ENCODE measurements around the gene SERINC4.

Gene SERINC4

DNA sequence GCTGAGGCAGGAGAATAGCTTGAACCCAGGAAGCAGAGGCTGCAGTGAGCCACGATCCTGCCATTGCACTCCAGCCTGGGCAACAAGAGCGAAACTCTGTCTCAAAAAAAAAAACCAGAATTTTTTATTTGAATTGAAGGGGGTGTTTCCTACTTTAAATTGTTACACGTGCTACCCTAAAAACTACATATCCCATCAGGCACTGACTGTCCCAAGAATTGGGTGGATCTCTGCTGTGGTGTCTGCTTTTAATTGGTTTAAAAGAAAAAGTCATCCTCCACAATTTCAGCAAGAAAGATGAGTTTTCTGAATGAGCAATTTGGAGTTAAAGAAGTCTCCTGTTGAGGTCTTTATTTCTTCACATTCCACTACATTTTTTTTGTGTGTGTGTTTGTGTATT is 51.6 kb downstream of the SERINC4 start:
- DNase-seq: peak; percentile 26

DNA sequence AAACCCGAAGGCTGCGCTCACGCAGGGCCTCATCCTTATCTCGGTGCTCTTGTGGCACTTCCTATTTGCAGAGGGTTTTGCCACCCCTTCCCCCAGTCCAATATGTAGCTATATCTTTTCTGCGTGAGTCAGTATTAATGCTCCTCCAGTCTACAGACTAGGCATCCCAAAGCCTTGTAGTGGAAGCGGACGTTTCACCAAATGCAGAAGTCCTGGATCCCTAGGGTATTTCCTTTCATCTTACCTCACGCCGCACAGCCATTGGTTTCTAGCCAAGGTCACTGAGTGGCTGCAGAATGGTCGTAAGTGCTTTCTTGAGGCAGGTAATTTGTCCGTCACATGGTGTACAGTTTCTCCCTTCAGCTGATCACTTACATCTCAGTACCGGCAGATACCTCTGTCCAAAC is 53.1 kb downstream of the SERINC4 start:
- peak; percentile 53 for DNase-seq

DNA sequence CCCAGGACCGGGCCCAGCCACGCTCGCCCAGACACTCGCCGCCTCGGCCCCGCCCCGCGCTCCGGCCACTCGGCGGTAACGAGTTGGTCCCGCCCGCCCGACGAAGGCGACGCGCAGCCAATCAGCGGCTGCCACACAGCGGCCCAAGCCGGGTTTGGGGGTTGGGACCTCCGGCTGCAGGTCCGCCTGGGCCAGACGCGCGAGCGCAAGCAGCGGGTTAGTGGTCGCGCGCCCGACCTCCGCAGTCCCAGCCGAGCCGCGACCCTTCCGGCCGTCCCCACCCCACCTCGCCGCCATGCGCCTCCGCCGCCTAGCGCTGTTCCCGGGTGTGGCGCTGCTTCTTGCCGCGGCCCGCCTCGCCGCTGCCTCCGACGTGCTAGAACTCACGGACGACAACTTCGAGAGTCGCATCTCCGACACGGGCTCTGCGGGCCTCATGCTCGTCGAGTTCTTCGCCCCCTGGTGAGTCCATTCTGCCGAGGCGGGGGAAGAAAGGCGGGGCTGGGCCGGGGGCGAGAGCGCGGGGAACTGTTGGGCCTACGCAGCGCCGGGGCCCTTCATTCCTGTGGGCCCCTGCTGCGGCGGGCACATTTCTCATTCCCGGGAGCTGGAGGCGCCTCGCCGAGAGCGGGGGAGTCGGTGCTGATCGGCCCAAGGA is 53.6 kb downstream of the SERINC4 start, which contains the start of gene PDIA3:
TSS of gene PDIA3 (plus strand) at position 194 of the 658 bp plus-strand sequence. CDS start at position 296, 102 bp downstream.
- peak; percentile 90 for DNase-seq

Data from EL (cell line).